Activated CD8-positive, alpha-beta T cell treated with anti-CD3 and anti-CD28 coated beads, Interleukin-2, amount 10 ng/mL, durations not matched to agents 7 days and 5 days (primary cell): ENCODE results near the gene UST. TPM values are rescaled to one million over a fixed set of nuclear protein-coding genes. Genes with fewer than 3 reads are reported as not detected.

ENCODE experiments used
- ATAC-seq: fragments of 150-1000 bp; cut with Tn5 transposase; one replicate; pipeline ENCODE4 v1.10.0; 2021; ENCODE audit warnings: moderate library complexity
- CTCF ChIA-PET: fragments of 350-600 bp; sonication (Branson Sonifier 250); formaldehyde crosslinking; loops from one replicate; lab custom pipeline; 2021; ENCODE audit warnings: antibody characterized with exemption; lab: Charles Lee
- POLR2A ChIA-PET: fragments of 350-600 bp; sonication (Branson Sonifier 250); formaldehyde crosslinking; loops from one replicate; lab custom pipeline; 2021; ENCODE audit warnings: antibody characterized with exemption; lab: Charles Lee
- DNase-seq: peaks from one replicate; pipeline ENCODE4 v3.0.0-alpha.2; 2020
- H3K27ac Mint-ChIP-seq: one replicate; pipeline ENCODE4 v1.8.0; 2021; ENCODE audit warnings: mild to moderate bottlenecking, mixed read lengths
- H3K27me3 Mint-ChIP-seq: one replicate; pipeline ENCODE4 v1.8.0; 2021; ENCODE audit warnings: low read depth, mixed read lengths
- H3K36me3 Mint-ChIP-seq: one replicate; pipeline ENCODE4 v1.8.0; 2021; ENCODE audit warnings: low read depth, mixed read lengths
- H3K4me1 Mint-ChIP-seq: one replicate; pipeline ENCODE4 v1.8.0; 2021; ENCODE audit warnings: low read depth, mixed read lengths
- H3K4me3 Mint-ChIP-seq: one replicate; pipeline ENCODE4 v1.8.0; 2021; ENCODE audit warnings: mild to moderate bottlenecking, mixed read lengths
- H3K9me3 Mint-ChIP-seq: one replicate; pipeline ENCODE4 v1.8.0; 2022; ENCODE audit warnings: mixed read lengths; ENCODE audit not compliant: insufficient read depth
- total RNA-seq, 2 experiments: library from RNA; stranded (reverse); gene quantifications; one replicate each; pipeline ENCODE4 v1.2.3, GENCODE V29; 2021

The UST gene, protein sequence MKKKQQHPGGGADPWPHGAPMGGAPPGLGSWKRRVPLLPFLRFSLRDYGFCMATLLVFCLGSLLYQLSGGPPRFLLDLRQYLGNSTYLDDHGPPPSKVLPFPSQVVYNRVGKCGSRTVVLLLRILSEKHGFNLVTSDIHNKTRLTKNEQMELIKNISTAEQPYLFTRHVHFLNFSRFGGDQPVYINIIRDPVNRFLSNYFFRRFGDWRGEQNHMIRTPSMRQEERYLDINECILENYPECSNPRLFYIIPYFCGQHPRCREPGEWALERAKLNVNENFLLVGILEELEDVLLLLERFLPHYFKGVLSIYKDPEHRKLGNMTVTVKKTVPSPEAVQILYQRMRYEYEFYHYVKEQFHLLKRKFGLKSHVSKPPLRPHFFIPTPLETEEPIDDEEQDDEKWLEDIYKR
- total RNA-seq, result under 1 TPM; 0.16 to 0.42 TPM

GRCh38 chr6:148746363-148747144 is at the start of gene UST:
Gene UST (plus strand): TSS chr6:148747030. CDS start chr6:148747431, 401 bp downstream.
- no peaks in the 10 kb centered on the region for H3K36me3 Mint-ChIP-seq
- H3K27me3 Mint-ChIP-seq, result peaks cover 70% of the 10 kb centered on the region
- no peaks in the 10 kb centered on the region for H3K9me3 Mint-ChIP-seq
- ATAC-seq (peak; percentile 60), DNase-seq (peak; percentile 71)
- peak within 1 kb of the TSS; percentile 88 for H3K4me3 Mint-ChIP-seq
- H3K27ac Mint-ChIP-seq, result no peak within 1 kb of the TSS
- ChIA-PET CTCF (interaction anchor here (0.8 to 3.1 kb wide), 4 partner anchors 12 to 195 kb away, joined by 3 to 14 read pairs (median 4); no protein-coding TSS in a partner anchor), POLR2A (interaction anchor here (0.7 kb wide), 1 partner anchor 15 kb away, joined by 3 read pairs; no protein-coding TSS in a partner anchor)
- H3K4me1 Mint-ChIP-seq, result peaks cover 19% of the 10 kb centered on the region

GRCh38 chr6:148697895-148698440 is 48.9 kb upstream of the UST start:
- CTCF ChIA-PET, result no interaction called here
- peaks cover 10% of the 10 kb centered on the region for H3K4me1 Mint-ChIP-seq
- DNase-seq (no peak), ATAC-seq (no peak)
- POLR2A ChIA-PET, result interaction anchor here (0.9 kb wide), 1 partner anchor 46 kb away, joined by 4 read pairs; no protein-coding TSS in a partner anchor
- no peaks in the 10 kb centered on the region for H3K36me3 Mint-ChIP-seq
- peaks cover 8% of the 10 kb centered on the region for H3K9me3 Mint-ChIP-seq
- H3K27me3 Mint-ChIP-seq, result no peaks in the 10 kb centered on the region
- H3K27ac Mint-ChIP-seq, result no peak overlapping the region
- no peak overlapping the region for H3K4me3 Mint-ChIP-seq

- DNase-seq (no peak), ATAC-seq (no peak)
- peaks cover 10% of the 10 kb centered on the region for H3K4me1 Mint-ChIP-seq
- no peaks in the 10 kb centered on the region for H3K36me3 Mint-ChIP-seq
- no peak overlapping the region for H3K4me3 Mint-ChIP-seq
- peaks cover 3% of the 10 kb centered on the region for H3K27me3 Mint-ChIP-seq
- ChIA-PET CTCF (no interaction called here), POLR2A (interaction anchor here (0.9 kb wide), 1 partner anchor 46 kb away, joined by 4 read pairs; no protein-coding TSS in a partner anchor)
- no peak overlapping the region for H3K27ac Mint-ChIP-seq
- peaks cover 11% of the 10 kb centered on the region for H3K9me3 Mint-ChIP-seq
These were observed 48.1 kb upstream of the UST start for GRCh38 chr6:148698671-148699180.

- ChIA-PET POLR2A (interaction anchor here (0.7 kb wide), 1 partner anchor 1481 kb away, joined by 5 read pairs; no protein-coding TSS in a partner anchor), CTCF (no interaction called here)
- no peak for ATAC-seq
- Mint-ChIP-seq H3K4me3 (peak overlapping the region; percentile 75), H3K4me1 (peaks cover 10% of the 10 kb centered on the region), H3K27ac (no peak overlapping the region), H3K27me3 (peaks cover 3% of the 10 kb centered on the region), H3K36me3 (no peaks in the 10 kb centered on the region), H3K9me3 (peaks cover 11% of the 10 kb centered on the region)
- no peak for DNase-seq
These were observed 46.6 kb upstream of the UST start for GRCh38 chr6:148700047-148700715.

- peak overlapping the region; percentile 75 for H3K4me3 Mint-ChIP-seq
- H3K9me3 Mint-ChIP-seq, result peaks cover 11% of the 10 kb centered on the region
- H3K27me3 Mint-ChIP-seq, result peaks cover 3% of the 10 kb centered on the region
- peak; percentile 41 for DNase-seq
- no peaks in the 10 kb centered on the region for H3K36me3 Mint-ChIP-seq
- ATAC-seq, result peak; percentile 85
- H3K27ac Mint-ChIP-seq, result peak overlapping the region; percentile 53
- ChIA-PET POLR2A (interaction anchor here (0.7 kb wide), 1 partner anchor 1480 kb away, joined by 5 read pairs; no protein-coding TSS in a partner anchor), CTCF (no interaction called here)
- H3K4me1 Mint-ChIP-seq, result peaks cover 10% of the 10 kb centered on the region
These were observed 46.0 kb upstream of the UST start for GRCh38 chr6:148700741-148701311.

- CTCF ChIA-PET, result no interaction called here
- peak overlapping the region; percentile 75 for H3K4me3 Mint-ChIP-seq
- no peak for DNase-seq
- H3K36me3 Mint-ChIP-seq, result no peaks in the 10 kb centered on the region
- H3K27me3 Mint-ChIP-seq, result peaks cover 3% of the 10 kb centered on the region
- ATAC-seq, result no peak
- POLR2A ChIA-PET, result no interaction called here
- H3K9me3 Mint-ChIP-seq, result peaks cover 11% of the 10 kb centered on the region
- peaks cover 10% of the 10 kb centered on the region for H3K4me1 Mint-ChIP-seq
- H3K27ac Mint-ChIP-seq, result peak overlapping the region; percentile 53
These were observed 45.5 kb upstream of the UST start for GRCh38 chr6:148701375-148701774.

- H3K36me3 Mint-ChIP-seq, result no peaks in the 10 kb centered on the region
- ATAC-seq (no peak), DNase-seq (no peak)
- no peak overlapping the region for H3K27ac Mint-ChIP-seq
- peaks cover 10% of the 10 kb centered on the region for H3K4me1 Mint-ChIP-seq
- ChIA-PET CTCF (interaction anchor here (1.7 kb wide), 1 partner anchor 126 kb away, joined by 5 read pairs; no protein-coding TSS in a partner anchor), POLR2A (no interaction called here)
- H3K27me3 Mint-ChIP-seq, result peaks cover 6% of the 10 kb centered on the region
- H3K9me3 Mint-ChIP-seq, result peaks cover 11% of the 10 kb centered on the region
- H3K4me3 Mint-ChIP-seq, result no peak overlapping the region
These were observed 42.9 kb upstream of the UST start for GRCh38 chr6:148703900-148704299.

- CTCF ChIA-PET, result no interaction called here
- H3K4me1 Mint-ChIP-seq, result peaks cover 10% of the 10 kb centered on the region
- no peak overlapping the region for H3K4me3 Mint-ChIP-seq
- POLR2A ChIA-PET, result no interaction called here
- no peak overlapping the region for H3K27ac Mint-ChIP-seq
- H3K36me3 Mint-ChIP-seq, result no peaks in the 10 kb centered on the region
- peaks cover 11% of the 10 kb centered on the region for H3K9me3 Mint-ChIP-seq
- peaks cover 6% of the 10 kb centered on the region for H3K27me3 Mint-ChIP-seq
- DNase-seq (no peak), ATAC-seq (no peak)
These were observed 42.2 kb upstream of the UST start for GRCh38 chr6:148704400-148705246.

DNA sequence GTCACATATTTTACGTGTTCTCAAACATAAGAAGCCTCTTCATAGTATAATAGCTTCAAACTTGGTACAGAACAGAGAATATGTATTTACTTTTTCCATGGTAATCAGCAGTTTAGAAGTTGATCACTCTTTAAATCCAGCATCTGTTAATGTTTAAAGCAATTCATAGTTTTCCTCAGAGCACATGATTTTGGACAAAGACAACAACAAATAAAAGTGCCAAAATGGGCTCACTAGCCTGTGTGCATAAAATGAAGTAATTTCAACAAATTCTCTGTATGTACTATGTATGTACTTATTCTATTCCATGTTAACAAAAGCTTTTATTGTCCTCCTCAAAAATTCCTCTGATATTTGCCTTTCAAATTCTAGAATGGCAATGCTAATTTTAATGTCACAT is 38.1 kb upstream of the UST start:
- no peak for DNase-seq
- Mint-ChIP-seq H3K27ac (no peak overlapping the region), H3K4me1 (no peaks in the 10 kb centered on the region), H3K4me3 (no peak overlapping the region), H3K9me3 (peaks cover 13% of the 10 kb centered on the region), H3K27me3 (peaks cover 4% of the 10 kb centered on the region), H3K36me3 (no peaks in the 10 kb centered on the region)
- CTCF ChIA-PET, result no interaction called here
- no peak for ATAC-seq
- POLR2A ChIA-PET, result no interaction called here

DNA sequence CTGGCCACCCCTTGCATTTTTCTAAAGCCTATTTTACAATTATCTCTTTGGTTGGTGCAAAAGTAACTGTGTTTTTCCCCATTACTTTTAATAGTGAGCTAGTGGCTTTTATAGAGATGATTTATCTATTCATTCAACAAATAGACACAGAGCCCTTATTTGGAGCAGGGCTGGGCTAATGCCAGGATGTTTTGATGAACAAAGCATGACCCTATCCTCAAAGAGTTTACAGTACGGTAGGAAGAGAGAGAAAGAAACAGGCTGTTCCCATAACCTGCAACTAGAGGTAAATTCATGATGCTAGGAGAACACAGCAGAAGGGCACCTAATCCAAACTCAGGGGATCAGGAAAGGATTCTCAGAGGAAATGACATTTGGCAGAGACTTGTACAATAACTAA is 37.3 kb upstream of the UST start:
- ATAC-seq (no peak), DNase-seq (no peak)
- Mint-ChIP-seq H3K27me3 (peaks cover 4% of the 10 kb centered on the region), H3K9me3 (peaks cover 14% of the 10 kb centered on the region), H3K4me1 (no peaks in the 10 kb centered on the region), H3K27ac (no peak overlapping the region), H3K4me3 (no peak overlapping the region), H3K36me3 (no peaks in the 10 kb centered on the region)
- POLR2A ChIA-PET, result no interaction called here
- CTCF ChIA-PET, result no interaction called here
